DOHH2 (cell line): ENCODE data around the gene RASGRF1.

Experiments used
- H3F3A ChIP-seq: fragments of 200-600 bp; sonication (generic), shearing (Covaris generic); 2 replicates; pipeline ENCODE4 v1.6.0; 2016; ENCODE audit warnings: antibody characterized with exemption, mild to moderate bottlenecking; ENCODE audit not compliant: control insufficient read depth, insufficient read depth
- H3K27ac ChIP-seq: fragments of 200-600 bp; sonication (generic); 2 replicates; pipeline ENCODE4 v1.5.1; 2014; ENCODE audit warnings: low read depth, mild to moderate bottlenecking, low read length, moderate library complexity
- H3K27me3 ChIP-seq: fragments of 200-600 bp; sonication (generic); 2 replicates; pipeline ENCODE4 v1.6.1; 2014; ENCODE audit warnings: mild to moderate bottlenecking, low read length, mixed read lengths; ENCODE audit not compliant: control insufficient read depth
- H3K36me3 ChIP-seq: fragments of 200-600 bp; sonication (generic); 2 replicates; pipeline ENCODE4 v1.6.1; 2014; ENCODE audit warnings: mild to moderate bottlenecking, low read length, moderate library complexity, mixed read lengths; ENCODE audit not compliant: control insufficient read depth
- H3K4me1 ChIP-seq: fragments of 200-600 bp; sonication (generic); 2 replicates; pipeline ENCODE4 v1.6.1; 2014; ENCODE audit warnings: mild to moderate bottlenecking, low read length, mixed read lengths; ENCODE audit not compliant: control insufficient read depth
- H3K4me2 ChIP-seq: fragments of 200-600 bp; sonication (generic); 2 replicates; pipeline ENCODE4 v1.6.0; 2014; ENCODE audit warnings: mild to moderate bottlenecking, low read length, moderate library complexity
- H3K4me3 ChIP-seq: fragments of 200-600 bp; sonication (generic); 2 replicates; pipeline ENCODE4 v1.5.1; 2014; ENCODE audit warnings: mild to moderate bottlenecking, low read length, mixed read lengths
- H3K79me2 ChIP-seq: fragments of 200-600 bp; sonication (generic); 2 replicates; pipeline ENCODE4 v1.6.1; 2014; ENCODE audit warnings: mild to moderate bottlenecking, low read length, mixed read lengths; ENCODE audit not compliant: control insufficient read depth
- H3K9me2 ChIP-seq: fragments of 200-600 bp; sonication (generic); replicated peaks from 2 replicates; pipeline ENCODE4 v1.6.1; 2014; ENCODE audit warnings: mild to moderate bottlenecking, low read length, mixed read lengths; ENCODE audit not compliant: control insufficient read depth
- H3K9me3 ChIP-seq: fragments of 200-600 bp; sonication (generic); 2 replicates; pipeline ENCODE4 v1.6.1; 2014; ENCODE audit warnings: antibody characterized with exemption, low read length, mixed read lengths; ENCODE audit not compliant: control insufficient read depth, insufficient read depth
- H4K20me1 ChIP-seq: fragments of 200-600 bp; sonication (generic); 2 replicates; pipeline ENCODE4 v1.6.0; 2014; ENCODE audit warnings: low read depth, mild to moderate bottlenecking, antibody characterized with exemption, low read length, moderate library complexity; ENCODE audit not compliant: control insufficient read depth, insufficient read depth
- CTCF ChIP-seq: fragments of 200-600 bp; sonication (generic); IDR thresholded peaks from one replicate; pipeline ENCODE4 v1.5.1; 2014; ENCODE audit warnings: antibody characterized with exemption, mild to moderate bottlenecking, low read depth, low read length; ENCODE audit not compliant: poor library complexity, severe bottlenecking
- EZH2phosphoT487 ChIP-seq: fragments of 200-600 bp; sonication (generic); IDR thresholded peaks from 2 replicates; pipeline ENCODE4 v1.6.1; 2017; ENCODE audit warnings: borderline replicate concordance, mild to moderate bottlenecking, antibody characterized with exemption, low read length, moderate library complexity, mixed read lengths

The RASGRF1 gene

GRCh38 chr15:79051941-79052731, 38.4 kb downstream of the RASGRF1 start:
- Histone ChIP-seq H3F3A (no peaks in the 10 kb centered on the region), H3K27me3 (peaks cover 3% of the 10 kb centered on the region; the same call in 1 of the 2 replicates)
- no peak for TF ChIP-seq CTCF
- no peak for TF ChIP-seq EZH2phosphoT487

GRCh38 chr15:79051029-79051428, 39.6 kb downstream of the RASGRF1 start:
- H3K36me3 ChIP-seq: no peaks in the 10 kb centered on the region
- no peak overlapping the region for H3K4me3 ChIP-seq

More at GRCh38 chr15:79051941-79052731, 38.4 kb downstream of the RASGRF1 start:
- H3K4me3 ChIP-seq: no peak overlapping the region
- no peaks in the 10 kb centered on the region for H3K36me3 ChIP-seq
- H4K20me1 ChIP-seq: no peaks in the 10 kb centered on the region
- H3K9me2 ChIP-seq: no peaks in the 10 kb centered on the region
- no peak overlapping the region for H3K27ac ChIP-seq
- H3K79me2 ChIP-seq: no peaks in the 10 kb centered on the region
- H3K4me2 ChIP-seq: no peak overlapping the region
- H3K4me1 ChIP-seq: no peaks in the 10 kb centered on the region
- H3K9me3 ChIP-seq: no peaks in the 10 kb centered on the region

GRCh38 chr15:79050341-79050740, 40.2 kb downstream of the RASGRF1 start:
- no peaks in the 10 kb centered on the region for H3F3A ChIP-seq
- no peak overlapping the region for H3K4me3 ChIP-seq
- H3K27ac ChIP-seq: no peak overlapping the region
- no peaks in the 10 kb centered on the region for H3K79me2 ChIP-seq
- H3K4me1 ChIP-seq: no peaks in the 10 kb centered on the region
- H3K9me2 ChIP-seq: no peaks in the 10 kb centered on the region
- no peaks in the 10 kb centered on the region for H4K20me1 ChIP-seq
- no peaks in the 10 kb centered on the region for H3K9me3 ChIP-seq
- H3K36me3 ChIP-seq: no peaks in the 10 kb centered on the region
- no peak overlapping the region for H3K4me2 ChIP-seq
- no peak for TF ChIP-seq EZH2phosphoT487
- no peak for TF ChIP-seq CTCF
- peaks cover 3% of the 10 kb centered on the region; the same call in 1 of the 2 replicates for H3K27me3 ChIP-seq

More at GRCh38 chr15:79051029-79051428, 39.6 kb downstream of the RASGRF1 start:
- Histone ChIP-seq H3K9me3 (no peaks in the 10 kb centered on the region), H3F3A (no peaks in the 10 kb centered on the region), H3K4me1 (no peaks in the 10 kb centered on the region), H3K79me2 (no peaks in the 10 kb centered on the region), H4K20me1 (no peaks in the 10 kb centered on the region), H3K9me2 (no peaks in the 10 kb centered on the region), H3K27me3 (no peaks in the 10 kb centered on the region), H3K4me2 (no peak overlapping the region), H3K27ac (no peak overlapping the region)
- TF ChIP-seq CTCF (no peak), EZH2phosphoT487 (no peak)
